ENCODE data around the gene ATXN10. TPM values are rescaled to one million over a fixed set of nuclear protein-coding genes. Genes with fewer than 3 reads are reported as not detected.
A peak's percentile ranks its signal among the peaks of the same experiment; 100 is the strongest.

ATXN10 gene
- total RNA-seq, 1 donor from 2014 or later: 117 TPM

GRCh38 chr22:45890351-45890635, 218.7 kb downstream of the ATXN10 start:
- Mint-ChIP-seq H3K27me3 (ENCODE audit: low read depth) (peaks cover 11% of the 10 kb centered on the region), H3K27ac (ENCODE audit: unreplicated experiment) (no peak overlapping the region), H3K9me3 (ENCODE audit: low read depth) (no peaks in the 10 kb centered on the region), H3K4me1 (ENCODE audit: low read depth) (no peaks in the 10 kb centered on the region), H3K36me3 (ENCODE audit: low read depth) (no peaks in the 10 kb centered on the region), H3K4me3 (ENCODE audit: unreplicated experiment) (no peak overlapping the region)
- no peak for TF ChIP-seq CTCF (IDR thresholded peaks at IDR 0.05)
- no peak for DNase-seq (ENCODE audit: low spot score)

- Mint-ChIP-seq H3K9me3 (ENCODE audit: low read depth) (no peaks in the 10 kb centered on the region), H3K4me3 (ENCODE audit: unreplicated experiment) (no peak overlapping the region), H3K36me3 (ENCODE audit: low read depth) (no peaks in the 10 kb centered on the region), H3K4me1 (ENCODE audit: low read depth) (no peaks in the 10 kb centered on the region), H3K27me3 (ENCODE audit: low read depth) (peaks cover 11% of the 10 kb centered on the region), H3K27ac (ENCODE audit: unreplicated experiment) (no peak overlapping the region)
- TF ChIP-seq CTCF (IDR thresholded peaks at IDR 0.05): no peak
- DNase-seq (ENCODE audit: low spot score): peak; percentile 94
These were observed 219.4 kb downstream of the ATXN10 start for GRCh38 chr22:45891021-45891421.

GRCh38 chr22:45891471-45891995, 219.9 kb downstream of the ATXN10 start:
- Mint-ChIP-seq H3K27me3 (ENCODE audit: low read depth) (peaks cover 10% of the 10 kb centered on the region), H3K4me3 (ENCODE audit: unreplicated experiment) (no peak overlapping the region), H3K27ac (ENCODE audit: unreplicated experiment) (no peak overlapping the region), H3K9me3 (ENCODE audit: low read depth) (no peaks in the 10 kb centered on the region), H3K36me3 (ENCODE audit: low read depth) (no peaks in the 10 kb centered on the region), H3K4me1 (ENCODE audit: low read depth) (no peaks in the 10 kb centered on the region)
- peak; percentile 90 for DNase-seq (ENCODE audit: low spot score)
- no peak for TF ChIP-seq CTCF (IDR thresholded peaks at IDR 0.05)

GRCh38 chr22:45891996-45892621, 220.5 kb downstream of the ATXN10 start:
- no peaks in the 10 kb centered on the region for H3K36me3 Mint-ChIP-seq (ENCODE audit: low read depth)
- H3K4me1 Mint-ChIP-seq (ENCODE audit: low read depth): no peaks in the 10 kb centered on the region
- H3K27ac Mint-ChIP-seq (ENCODE audit: unreplicated experiment): no peak overlapping the region
- DNase-seq (ENCODE audit: low spot score): peak; percentile 88
- no peak overlapping the region for H3K4me3 Mint-ChIP-seq (ENCODE audit: unreplicated experiment)
- H3K9me3 Mint-ChIP-seq (ENCODE audit: low read depth): no peaks in the 10 kb centered on the region
- no peak for TF ChIP-seq CTCF (IDR thresholded peaks at IDR 0.05)
- peaks cover 9% of the 10 kb centered on the region for H3K27me3 Mint-ChIP-seq (ENCODE audit: low read depth)

- H3K27ac Mint-ChIP-seq (ENCODE audit: unreplicated experiment): no peak overlapping the region
- no peak for TF ChIP-seq CTCF (IDR thresholded peaks at IDR 0.05)
- no peaks in the 10 kb centered on the region for H3K4me1 Mint-ChIP-seq (ENCODE audit: low read depth)
- peak; percentile 68 for DNase-seq (ENCODE audit: low spot score)
- H3K36me3 Mint-ChIP-seq (ENCODE audit: low read depth): no peaks in the 10 kb centered on the region
- no peak overlapping the region for H3K4me3 Mint-ChIP-seq (ENCODE audit: unreplicated experiment)
- peaks cover 8% of the 10 kb centered on the region for H3K27me3 Mint-ChIP-seq (ENCODE audit: low read depth)
- no peaks in the 10 kb centered on the region for H3K9me3 Mint-ChIP-seq (ENCODE audit: low read depth)
These were observed 221.2 kb downstream of the ATXN10 start for GRCh38 chr22:45892681-45893461.
